Mammary epithelial cell (primary cell): ENCODE measurements around the gene LAGE3.

Experiments
- EZH2 ChIP-seq: IDR thresholded peaks from 2 replicates; pipeline ENCODE4 v1.6.1; 2012; ENCODE audit warnings: low read length, inconsistent platforms, borderline replicate concordance
- TF ChIP-seq, protein P1 (sequence below), 2 donors: IDR thresholded peaks in 1 of 2; conservative IDR thresholded peaks in 1 of 2; 2 replicates each; pipeline ENCODE4 v1.5.1; 2011 to 2012; ENCODE audit warnings: inconsistent platforms in 2 of 2, low read length in 2 of 2, mild to moderate bottlenecking in 2 of 2, control low read depth in 1 of 2, low read depth in 1 of 2; ENCODE audit not compliant: insufficient read depth in 1 of 2; ENCODE audit errors: extremely low read depth in 1 of 2

DNA sequence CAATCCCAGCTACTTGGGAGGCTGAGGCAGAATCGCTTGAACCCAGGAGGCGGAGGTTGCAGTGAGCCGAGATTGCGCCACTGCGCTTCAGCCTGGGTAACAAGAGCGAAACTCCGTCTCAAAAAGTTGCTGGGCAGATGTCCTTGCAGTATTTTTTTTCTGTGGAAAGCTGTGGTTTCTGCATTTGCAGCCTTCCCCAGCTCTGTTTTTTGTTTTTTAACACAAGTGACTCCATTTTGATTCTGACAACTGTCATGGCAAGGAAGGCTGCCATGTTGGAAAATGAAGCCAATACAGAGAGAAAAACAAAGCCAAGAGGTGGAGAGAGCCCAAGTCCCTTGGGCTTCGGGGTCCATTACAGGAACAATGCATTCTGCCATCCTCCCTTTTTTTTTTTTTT, 23.0 kb upstream of the LAGE3 start:
- TF ChIP-seq, protein P1, sequence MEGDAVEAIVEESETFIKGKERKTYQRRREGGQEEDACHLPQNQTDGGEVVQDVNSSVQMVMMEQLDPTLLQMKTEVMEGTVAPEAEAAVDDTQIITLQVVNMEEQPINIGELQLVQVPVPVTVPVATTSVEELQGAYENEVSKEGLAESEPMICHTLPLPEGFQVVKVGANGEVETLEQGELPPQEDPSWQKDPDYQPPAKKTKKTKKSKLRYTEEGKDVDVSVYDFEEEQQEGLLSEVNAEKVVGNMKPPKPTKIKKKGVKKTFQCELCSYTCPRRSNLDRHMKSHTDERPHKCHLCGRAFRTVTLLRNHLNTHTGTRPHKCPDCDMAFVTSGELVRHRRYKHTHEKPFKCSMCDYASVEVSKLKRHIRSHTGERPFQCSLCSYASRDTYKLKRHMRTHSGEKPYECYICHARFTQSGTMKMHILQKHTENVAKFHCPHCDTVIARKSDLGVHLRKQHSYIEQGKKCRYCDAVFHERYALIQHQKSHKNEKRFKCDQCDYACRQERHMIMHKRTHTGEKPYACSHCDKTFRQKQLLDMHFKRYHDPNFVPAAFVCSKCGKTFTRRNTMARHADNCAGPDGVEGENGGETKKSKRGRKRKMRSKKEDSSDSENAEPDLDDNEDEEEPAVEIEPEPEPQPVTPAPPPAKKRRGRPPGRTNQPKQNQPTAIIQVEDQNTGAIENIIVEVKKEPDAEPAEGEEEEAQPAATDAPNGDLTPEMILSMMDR (conservative IDR thresholded peaks at IDR 0.05 in 1 of 2, IDR thresholded peaks at IDR 0.05 in 1 of 2; ENCODE audit: extremely low read depth in 1 of 2, insufficient read depth in 1 of 2, low read depth in 1 of 2, low read length in 2 of 2): no peak
- no peak for TF ChIP-seq EZH2
